MV-4-11 (cell line): ENCODE data around the gene FKBP1B.
"Not testable (repeated sequence)": the region's sequence is repeated elsewhere in the genome, so short reads cannot be mapped to it uniquely, and the experiment has no call there.

Source experiments
- DNase-seq: peaks from one replicate; lab custom pipeline; 2025; lab: John Stamatoyannopoulos, UW

Gene FKBP1B

GRCh38 chr2:24104110-24104650 lies 54.6 kb downstream of the FKBP1B start:
- DNase-seq: no peak

- DNase-seq: no peak
Observed at GRCh38 chr2:24104906-24105305, 55.4 kb downstream of the FKBP1B start.

GRCh38 chr2:24105816-24106215 lies 56.3 kb downstream of the FKBP1B start:
- no peak for DNase-seq

GRCh38 chr2:24106786-24107185 lies 57.2 kb downstream of the FKBP1B start:
- DNase-seq: no peak

- no peak for DNase-seq
Observed at GRCh38 chr2:24107336-24107735, 57.8 kb downstream of the FKBP1B start.

GRCh38 chr2:24109431-24109830 lies 59.9 kb downstream of the FKBP1B start:
- DNase-seq: not testable (repeated sequence)

- no peak for DNase-seq
Observed at GRCh38 chr2:24110660-24111303, 61.2 kb downstream of the FKBP1B start.

- DNase-seq: no peak
Observed at GRCh38 chr2:24111407-24111901, 61.9 kb downstream of the FKBP1B start.
